Measurements from ENCODE around the gene ATP2C2.
"Not testable (repeated sequence)": the region's sequence is repeated elsewhere in the genome, so short reads cannot be mapped to it uniquely, and the experiment has no call there.

Gene ATP2C2

GRCh38 chr16:84410361-84411138 lies 42.2 kb downstream of the ATP2C2 start:
- Histone ChIP-seq H3K4me1 (ENCODE audit: control insufficient read depth, insufficient read depth, low read length) (peaks cover 14% of the 10 kb centered on the region), H3K9ac (ENCODE audit: low read length) (no peak overlapping the region), H3K27me3 (ENCODE audit: control insufficient read depth, insufficient read depth, low read length) (no peaks in the 10 kb centered on the region), H3K4me3 (ENCODE audit: low read length) (no peak overlapping the region), H3K36me3 (ENCODE audit: control insufficient read depth, insufficient read depth, low read length) (peaks cover 5% of the 10 kb centered on the region), H3K9me3 (ENCODE audit: control insufficient read depth, low read length) (no peaks in the 10 kb centered on the region)

DNA sequence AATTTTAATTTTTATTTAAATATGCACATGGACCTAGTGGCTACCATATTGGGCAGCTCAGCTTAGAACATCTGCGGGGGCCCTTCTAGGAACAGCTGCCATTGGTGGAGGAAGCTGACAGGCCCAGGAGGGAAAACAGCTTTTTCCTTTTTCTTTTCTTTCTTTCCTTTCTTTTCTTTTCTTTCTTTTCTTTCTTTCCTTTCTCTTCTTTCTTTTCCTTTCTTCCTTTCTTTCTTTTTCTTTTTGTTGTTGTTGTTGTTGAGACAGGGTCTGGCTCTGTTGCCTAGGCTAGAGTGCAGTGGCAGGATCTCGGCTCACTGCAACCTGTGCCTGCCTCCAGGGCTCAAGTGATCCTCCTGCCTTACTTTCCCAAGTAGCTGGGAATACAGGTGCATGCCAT lies 43.4 kb downstream of the ATP2C2 start:
- no peak overlapping the region for H3K9ac ChIP-seq (ENCODE audit: low read length)
- H3K4me1 ChIP-seq (ENCODE audit: control insufficient read depth, insufficient read depth, low read length) = peaks cover 14% of the 10 kb centered on the region
- peaks cover 5% of the 10 kb centered on the region for H3K36me3 ChIP-seq (ENCODE audit: control insufficient read depth, insufficient read depth, low read length)
- no peaks in the 10 kb centered on the region for H3K27me3 ChIP-seq (ENCODE audit: control insufficient read depth, insufficient read depth, low read length)
- H3K9me3 ChIP-seq (ENCODE audit: control insufficient read depth, low read length) = no peaks in the 10 kb centered on the region
- H3K4me3 ChIP-seq (ENCODE audit: low read length) = no peak overlapping the region

- Histone ChIP-seq H3K9me3 (ENCODE audit: control insufficient read depth, low read length) (no peaks in the 10 kb centered on the region), H3K4me3 (ENCODE audit: low read length) (no peak overlapping the region), H3K9ac (ENCODE audit: low read length) (no peak overlapping the region), H3K27me3 (ENCODE audit: control insufficient read depth, insufficient read depth, low read length) (no peaks in the 10 kb centered on the region), H3K4me1 (ENCODE audit: control insufficient read depth, insufficient read depth, low read length) (peaks cover 10% of the 10 kb centered on the region), H3K36me3 (ENCODE audit: control insufficient read depth, insufficient read depth, low read length) (peaks cover 5% of the 10 kb centered on the region)
Observed at GRCh38 chr16:84412262-84412661, 43.9 kb downstream of the ATP2C2 start.

DNA sequence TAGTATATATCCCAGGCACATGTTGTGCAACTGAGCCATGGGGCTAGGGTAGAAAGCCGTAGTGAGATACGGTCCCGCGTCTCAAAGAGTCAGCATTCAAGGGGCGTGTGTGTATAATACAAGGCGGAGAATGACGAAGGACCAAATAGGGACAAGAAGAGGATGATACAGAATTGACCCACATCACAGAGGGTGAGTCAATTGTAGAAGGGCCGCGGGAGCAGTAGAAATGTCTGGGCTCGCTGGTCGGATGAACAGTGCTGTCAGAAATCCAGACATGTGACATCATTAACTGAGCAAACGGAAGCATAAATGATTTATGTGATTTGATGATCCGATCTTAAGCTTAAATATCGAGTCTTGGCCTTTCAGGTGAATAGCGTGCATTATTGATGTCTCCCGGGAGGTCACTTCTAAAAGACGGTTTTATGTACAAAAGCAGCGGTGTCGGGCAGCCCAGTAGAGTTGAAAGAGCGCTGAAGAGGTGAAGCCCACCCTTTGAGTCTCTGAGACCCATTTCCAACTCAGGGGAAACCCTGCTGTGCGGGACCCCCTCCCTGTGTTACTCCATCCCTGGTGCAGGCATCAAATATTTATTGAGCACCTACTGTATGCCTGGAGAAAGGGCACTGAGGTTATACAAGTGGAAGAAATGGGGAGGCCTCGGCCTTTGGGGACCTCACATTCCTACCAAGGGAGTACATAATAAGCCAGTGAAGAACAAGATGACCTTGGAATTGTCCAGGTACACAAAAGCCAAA lies 45.1 kb downstream of the ATP2C2 start:
- no peak overlapping the region for H3K4me3 ChIP-seq (ENCODE audit: low read length)
- peaks cover 5% of the 10 kb centered on the region for H3K36me3 ChIP-seq (ENCODE audit: control insufficient read depth, insufficient read depth, low read length)
- H3K4me1 ChIP-seq (ENCODE audit: control insufficient read depth, insufficient read depth, low read length) = no peaks in the 10 kb centered on the region
- no peaks in the 10 kb centered on the region for H3K9me3 ChIP-seq (ENCODE audit: control insufficient read depth, low read length)
- H3K27me3 ChIP-seq (ENCODE audit: control insufficient read depth, insufficient read depth, low read length) = no peaks in the 10 kb centered on the region
- no peak overlapping the region for H3K9ac ChIP-seq (ENCODE audit: low read length)

GRCh38 chr16:84414789-84415326 lies 46.5 kb downstream of the ATP2C2 start:
- Histone ChIP-seq H3K36me3 (ENCODE audit: control insufficient read depth, insufficient read depth, low read length) (peaks cover 5% of the 10 kb centered on the region), H3K4me3 (ENCODE audit: low read length) (no peak overlapping the region), H3K9me3 (ENCODE audit: control insufficient read depth, low read length) (no peaks in the 10 kb centered on the region), H3K27me3 (ENCODE audit: control insufficient read depth, insufficient read depth, low read length) (no peaks in the 10 kb centered on the region), H3K9ac (ENCODE audit: low read length) (no peak overlapping the region), H3K4me1 (ENCODE audit: control insufficient read depth, insufficient read depth, low read length) (no peaks in the 10 kb centered on the region)

- H3K9ac ChIP-seq (ENCODE audit: low read length) = no peak overlapping the region
- H3K27me3 ChIP-seq (ENCODE audit: control insufficient read depth, insufficient read depth, low read length) = no peaks in the 10 kb centered on the region
Observed at GRCh38 chr16:84416407-84417321, 48.3 kb downstream of the ATP2C2 start.

DNA sequence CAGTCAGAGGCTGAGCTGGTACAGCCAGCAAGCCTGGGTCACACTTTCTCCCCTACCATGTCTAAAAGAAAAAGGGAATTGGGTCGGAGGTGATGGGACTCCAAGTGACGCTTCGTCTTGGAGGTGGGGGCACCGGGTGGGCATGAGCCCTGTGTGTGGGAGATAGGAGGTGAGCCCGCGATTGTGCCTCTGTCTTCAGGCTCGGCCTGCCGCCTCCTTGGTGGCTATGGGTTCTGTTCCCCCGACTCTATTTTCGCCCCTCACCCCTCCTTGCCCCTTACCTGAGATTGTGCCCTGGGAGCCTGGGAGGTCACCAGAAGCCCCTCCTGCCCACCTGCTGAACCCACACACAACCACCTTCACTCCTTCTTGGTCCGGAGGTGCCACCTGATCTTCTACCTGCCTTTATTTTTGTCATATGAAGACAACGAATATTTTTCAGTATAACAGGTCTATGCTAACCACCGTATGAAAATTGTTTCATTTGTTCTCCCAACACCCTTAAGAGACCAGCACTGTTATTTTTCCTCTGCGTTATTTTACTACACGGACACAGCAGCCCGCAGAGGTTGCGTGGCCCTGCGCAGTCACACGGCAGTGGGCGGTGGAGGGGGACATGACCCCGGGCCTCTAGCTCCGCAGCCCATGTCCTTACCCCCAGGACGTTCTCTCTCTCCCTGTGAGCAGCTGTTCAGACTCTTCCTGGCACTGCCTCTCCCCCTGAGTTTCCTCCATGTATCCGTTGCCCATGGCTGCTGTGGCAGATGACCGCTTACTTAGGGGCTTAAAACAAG lies 49.9 kb downstream of the ATP2C2 start:
- Histone ChIP-seq H3K36me3 (ENCODE audit: control insufficient read depth, insufficient read depth, low read length) (no peaks in the 10 kb centered on the region), H3K27me3 (ENCODE audit: control insufficient read depth, insufficient read depth, low read length) (no peaks in the 10 kb centered on the region), H3K4me3 (ENCODE audit: low read length) (no peak overlapping the region), H3K9me3 (ENCODE audit: control insufficient read depth, low read length) (no peaks in the 10 kb centered on the region), H3K9ac (ENCODE audit: low read length) (no peak overlapping the region), H3K4me1 (ENCODE audit: control insufficient read depth, insufficient read depth, low read length) (no peaks in the 10 kb centered on the region)

More at GRCh38 chr16:84416407-84417321, 48.3 kb downstream of the ATP2C2 start:
- Histone ChIP-seq H3K4me3 (ENCODE audit: low read length) (no peak overlapping the region), H3K9me3 (ENCODE audit: control insufficient read depth, low read length) (no peaks in the 10 kb centered on the region), H3K36me3 (ENCODE audit: control insufficient read depth, insufficient read depth, low read length) (no peaks in the 10 kb centered on the region), H3K4me1 (ENCODE audit: control insufficient read depth, insufficient read depth, low read length) (no peaks in the 10 kb centered on the region)

DNA sequence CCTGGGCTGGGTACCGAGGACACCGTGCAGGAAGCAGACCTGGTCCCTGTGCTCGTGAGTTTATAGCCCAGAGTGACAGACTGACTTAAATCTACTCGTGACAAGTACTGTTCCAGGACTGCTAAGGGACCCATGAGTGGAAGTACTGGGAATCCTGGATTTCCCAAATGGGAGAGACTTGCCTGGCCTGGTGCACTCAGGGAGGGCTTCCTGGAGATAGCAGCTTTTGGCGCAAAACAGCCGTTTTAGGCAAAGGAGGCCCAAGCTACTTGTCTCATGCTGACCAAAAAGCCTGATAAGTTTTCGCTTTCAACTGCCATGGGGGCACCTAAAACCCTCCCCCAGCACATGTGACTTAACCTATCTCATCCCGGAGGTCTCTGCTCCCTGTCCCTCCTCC lies 51.4 kb downstream of the ATP2C2 start:
- no peaks in the 10 kb centered on the region for H3K27me3 ChIP-seq (ENCODE audit: control insufficient read depth, insufficient read depth, low read length)
- H3K9me3 ChIP-seq (ENCODE audit: control insufficient read depth, low read length) = no peaks in the 10 kb centered on the region
- no peaks in the 10 kb centered on the region for H3K4me1 ChIP-seq (ENCODE audit: control insufficient read depth, insufficient read depth, low read length)
- H3K4me3 ChIP-seq (ENCODE audit: low read length) = no peak overlapping the region
- no peaks in the 10 kb centered on the region for H3K36me3 ChIP-seq (ENCODE audit: control insufficient read depth, insufficient read depth, low read length)
- H3K9ac ChIP-seq (ENCODE audit: low read length) = no peak overlapping the region

DNA sequence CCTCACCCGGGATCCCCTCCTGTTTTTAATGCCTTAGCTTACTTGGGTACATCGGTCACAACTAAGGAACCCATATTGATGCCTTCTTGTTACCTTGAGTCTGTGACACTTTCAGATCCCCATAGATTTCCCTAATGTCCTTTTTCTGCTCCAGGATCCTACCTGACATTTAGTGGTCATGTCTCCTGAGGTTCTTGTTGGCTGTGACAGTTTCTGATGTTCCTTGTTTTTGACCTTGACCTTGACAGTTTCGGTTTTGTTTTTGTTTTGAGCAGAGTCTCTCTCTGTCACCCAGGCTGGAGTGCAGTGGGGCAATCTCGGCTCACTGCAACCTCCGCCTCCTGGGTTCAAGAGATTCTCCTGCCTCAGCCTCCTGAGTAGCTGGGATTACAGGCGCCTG lies 52.2 kb downstream of the ATP2C2 start:
- H3K4me1 ChIP-seq (ENCODE audit: control insufficient read depth, insufficient read depth, low read length); H3K36me3 ChIP-seq (ENCODE audit: control insufficient read depth, insufficient read depth, low read length); H3K9me3 ChIP-seq (ENCODE audit: control insufficient read depth, low read length); H3K9ac ChIP-seq (ENCODE audit: low read length); H3K4me3 ChIP-seq (ENCODE audit: low read length); H3K27me3 ChIP-seq (ENCODE audit: control insufficient read depth, insufficient read depth, low read length): not testable (repeated sequence)

DNA sequence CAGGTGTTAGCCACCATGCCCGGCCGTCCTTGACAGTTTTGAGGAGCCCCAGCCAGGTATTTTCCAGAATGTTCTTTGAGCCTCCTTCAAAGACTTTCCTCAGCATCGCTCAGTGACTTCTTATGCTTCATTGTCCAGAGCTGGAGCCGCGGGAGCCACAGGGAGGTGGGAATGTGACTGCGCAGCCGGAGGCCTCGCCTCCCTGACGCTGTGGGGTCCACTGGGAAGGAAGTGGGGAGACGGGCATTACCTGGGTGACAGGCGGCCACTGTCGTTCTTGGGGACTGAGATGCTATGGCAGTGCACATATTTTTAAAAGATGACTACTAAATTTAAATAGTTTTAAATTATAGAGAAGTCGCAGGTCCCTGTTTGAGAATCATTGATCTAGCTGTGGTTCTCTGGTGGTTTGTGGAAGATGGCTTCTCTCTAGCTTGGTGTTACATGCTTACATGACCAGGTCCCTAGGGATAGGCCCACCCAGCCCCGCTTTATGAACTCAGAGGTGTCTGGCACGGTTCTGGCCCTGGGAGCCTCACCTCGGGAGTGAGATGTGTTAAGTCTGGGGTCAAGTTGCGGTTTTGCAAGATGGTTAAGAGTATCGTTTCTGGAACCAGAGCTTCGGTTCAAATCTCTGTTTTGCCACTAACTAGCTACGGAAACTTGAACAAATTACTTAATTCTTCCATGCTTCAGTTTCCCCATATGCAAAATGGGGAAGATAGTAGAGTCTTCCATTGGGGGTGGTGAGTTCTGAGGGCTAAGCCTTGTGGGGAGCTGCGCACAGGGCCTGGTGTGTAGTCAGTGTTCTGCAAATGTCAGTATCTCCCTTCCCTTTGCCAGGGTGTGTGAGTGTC lies 53.0 kb downstream of the ATP2C2 start:
- no peaks in the 10 kb centered on the region for H3K27me3 ChIP-seq (ENCODE audit: control insufficient read depth, insufficient read depth, low read length)
- no peaks in the 10 kb centered on the region for H3K9me3 ChIP-seq (ENCODE audit: control insufficient read depth, low read length)
- no peak overlapping the region for H3K9ac ChIP-seq (ENCODE audit: low read length)
- no peaks in the 10 kb centered on the region for H3K4me1 ChIP-seq (ENCODE audit: control insufficient read depth, insufficient read depth, low read length)
- H3K4me3 ChIP-seq (ENCODE audit: low read length) = no peak overlapping the region
- no peaks in the 10 kb centered on the region for H3K36me3 ChIP-seq (ENCODE audit: control insufficient read depth, insufficient read depth, low read length)

DNA sequence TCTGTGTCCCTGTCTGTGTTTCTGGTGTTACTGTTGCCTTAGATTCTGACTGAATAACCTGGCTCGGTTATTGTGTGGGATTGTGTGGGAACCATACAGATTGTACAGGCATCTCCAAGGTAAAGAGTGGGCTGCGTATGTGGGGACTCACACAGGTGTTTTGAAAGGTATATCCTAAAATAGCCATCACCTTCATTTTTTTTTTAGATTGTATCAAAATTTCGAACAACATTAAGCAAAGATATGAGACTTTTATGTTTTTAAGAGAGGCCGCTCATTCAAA lies 53.5 kb downstream of the ATP2C2 start:
- Histone ChIP-seq H3K27me3 (ENCODE audit: control insufficient read depth, insufficient read depth, low read length) (no peaks in the 10 kb centered on the region), H3K9me3 (ENCODE audit: control insufficient read depth, low read length) (no peaks in the 10 kb centered on the region), H3K36me3 (ENCODE audit: control insufficient read depth, insufficient read depth, low read length) (no peaks in the 10 kb centered on the region), H3K9ac (ENCODE audit: low read length) (no peak overlapping the region), H3K4me1 (ENCODE audit: control insufficient read depth, insufficient read depth, low read length) (no peaks in the 10 kb centered on the region), H3K4me3 (ENCODE audit: low read length) (no peak overlapping the region)

All from mucosa of stomach (tissue), 1 donor.